Measurements from ENCODE around the gene CRIM1. TPM values are rescaled to one million over a fixed set of nuclear protein-coding genes. Genes with fewer than 3 reads are reported as not detected.

CRIM1 gene
- total RNA-seq, 2 donors from 2014 or later: 26.7 to 26.9 TPM

DNA sequence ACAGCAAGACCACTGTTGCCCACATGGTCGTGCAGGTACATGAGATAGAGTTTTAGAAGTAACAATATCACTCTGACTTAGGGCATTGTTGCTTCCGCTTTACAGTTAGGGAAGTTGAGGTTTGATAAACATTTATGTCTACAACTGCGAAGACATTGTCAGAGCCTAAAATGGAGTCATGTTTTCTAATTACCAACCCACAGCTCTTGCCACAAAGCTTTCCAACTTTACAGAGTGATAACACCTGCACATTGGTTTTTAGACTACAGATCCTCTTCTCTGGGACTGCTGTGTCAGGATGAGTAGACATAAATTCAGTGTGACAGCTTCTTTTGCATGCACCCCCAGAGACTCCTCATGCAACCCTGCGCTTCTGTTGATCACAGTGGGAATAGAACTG is 123.4 kb downstream of the CRIM1 start:
- 73 to 78% methylated on average over 4 of the region's 4 CpGs for WGBS, 2 experiments (ENCODE audit: insufficient coverage in 1 of 2, insufficient read length in 1 of 2)
- Histone ChIP-seq H3K4me1 (ENCODE audit: control insufficient read depth, insufficient read depth, low read length) (no peaks in the 10 kb centered on the region), H3K27ac (ENCODE audit: low read depth, low read length) (no peak overlapping the region)

GRCh38 chr2:36479406-36479805 is 123.8 kb downstream of the CRIM1 start:
- Histone ChIP-seq H3K27ac (ENCODE audit: low read depth, low read length) (no peak overlapping the region), H3K36me3 (ENCODE audit: control insufficient read depth, insufficient read depth, low read length) (peaks cover 97% of the 10 kb centered on the region), H3K9me3 (ENCODE audit: control insufficient read depth, low read length) (peaks cover 35% of the 10 kb centered on the region), H3K27me3 (ENCODE audit: control insufficient read depth, insufficient read depth, low read length, poor library complexity, severe bottlenecking) (no peaks in the 10 kb centered on the region), H3K4me1 (ENCODE audit: control insufficient read depth, insufficient read depth, low read length) (no peaks in the 10 kb centered on the region), H3K4me3 (ENCODE audit: low read length) (no peak overlapping the region), H3K9ac (ENCODE audit: extremely low read depth, low read length, poor library complexity, severe bottlenecking) (no peak overlapping the region)
- Mint-ChIP-seq H3K9me3 (peaks cover 30% of the 10 kb centered on the region), H3K27me3 (ENCODE audit: insufficient read depth) (no peaks in the 10 kb centered on the region), H3K27ac (no peak overlapping the region), H3K4me1 (no peaks in the 10 kb centered on the region), H3K36me3 (ENCODE audit: low read depth) (peaks cover 88% of the 10 kb centered on the region), H3K4me3 (no peak overlapping the region)
- 92 to 95% methylated on average over 16 of the region's 16 CpGs for WGBS, 2 experiments (ENCODE audit: insufficient coverage in 1 of 2, insufficient read length in 1 of 2)
- no peak for TF ChIP-seq CTCF (conservative IDR thresholded peaks at IDR 0.05)
- no peak for DNase-seq

More for the DNA sequence above, 123.4 kb downstream of the CRIM1 start:
- Mint-ChIP-seq H3K9me3 (peaks cover 34% of the 10 kb centered on the region), H3K27ac (no peak overlapping the region), H3K27me3 (ENCODE audit: insufficient read depth) (no peaks in the 10 kb centered on the region), H3K4me1 (no peaks in the 10 kb centered on the region), H3K36me3 (ENCODE audit: low read depth) (peaks cover 88% of the 10 kb centered on the region), H3K4me3 (no peak overlapping the region)
- no peak for DNase-seq
- H3K36me3 ChIP-seq (ENCODE audit: control insufficient read depth, insufficient read depth, low read length): peaks cover 97% of the 10 kb centered on the region
- no peak overlapping the region for H3K9ac ChIP-seq (ENCODE audit: extremely low read depth, low read length, poor library complexity, severe bottlenecking)
- no peaks in the 10 kb centered on the region for H3K27me3 ChIP-seq (ENCODE audit: control insufficient read depth, insufficient read depth, low read length, poor library complexity, severe bottlenecking)
- no peak overlapping the region for H3K4me3 ChIP-seq (ENCODE audit: low read length)
- TF ChIP-seq CTCF (conservative IDR thresholded peaks at IDR 0.05): no peak
- peaks cover 39% of the 10 kb centered on the region for H3K9me3 ChIP-seq (ENCODE audit: control insufficient read depth, low read length)

- peaks cover 91% of the 10 kb centered on the region for H3K36me3 ChIP-seq (ENCODE audit: control insufficient read depth, insufficient read depth, low read length)
- H3K4me1 ChIP-seq (ENCODE audit: control insufficient read depth, insufficient read depth, low read length): no peaks in the 10 kb centered on the region
- no peak overlapping the region for H3K9ac ChIP-seq (ENCODE audit: extremely low read depth, low read length, poor library complexity, severe bottlenecking)
- 91 to 96% methylated on average over 4 to 5 of the region's 5 CpGs for WGBS, 2 experiments (ENCODE audit: insufficient coverage in 1 of 2, insufficient read length in 1 of 2)
- TF ChIP-seq CTCF (conservative IDR thresholded peaks at IDR 0.05): no peak
- H3K27me3 ChIP-seq (ENCODE audit: control insufficient read depth, insufficient read depth, low read length, poor library complexity, severe bottlenecking): no peaks in the 10 kb centered on the region
- no peak overlapping the region for H3K27ac Mint-ChIP-seq
- no peaks in the 10 kb centered on the region for H3K4me1 Mint-ChIP-seq
- peaks cover 24% of the 10 kb centered on the region for H3K9me3 Mint-ChIP-seq
- no peak overlapping the region for H3K4me3 Mint-ChIP-seq
- no peak overlapping the region for H3K27ac ChIP-seq (ENCODE audit: low read depth, low read length)
- peaks cover 28% of the 10 kb centered on the region for H3K9me3 ChIP-seq (ENCODE audit: control insufficient read depth, low read length)
- H3K4me3 ChIP-seq (ENCODE audit: low read length): no peak overlapping the region
- DNase-seq: no peak
- no peaks in the 10 kb centered on the region for H3K27me3 Mint-ChIP-seq (ENCODE audit: insufficient read depth)
- H3K36me3 Mint-ChIP-seq (ENCODE audit: low read depth): peaks cover 84% of the 10 kb centered on the region
These were observed 124.5 kb downstream of the CRIM1 start for GRCh38 chr2:36480028-36480427.

Measured in endodermal cell (in vitro differentiated cells).